Upper lobe of left lung (tissue), 4 donors: ENCODE measurements around the gene MRPL37.

Experiments
- EP300 ChIP-seq, 4 donors: sonication (generic); formaldehyde crosslinking; IDR thresholded peaks; one replicate each; pipeline ENCODE4 v1.5.1; 2017; ENCODE audit warnings: antibody characterized with exemption in 4 of 4, control low read depth in 2 of 4
- POLR2A ChIP-seq, 4 donors: fragments of 450-650 bp; IDR thresholded peaks; one replicate each; pipeline ENCODE4 v1.5.1; 2016 to 2017; ENCODE audit warnings: antibody characterized with exemption in 4 of 4, mild to moderate bottlenecking in 2 of 4
- POLR2AphosphoS5 ChIP-seq, 2 donors: sonication (generic); formaldehyde crosslinking; IDR thresholded peaks; one replicate each; pipeline ENCODE4 v1.5.1; 2017; ENCODE audit warnings: antibody characterized with exemption in 2 of 2
- TF ChIP-seq, protein P1 (sequence below), 6 experiments: fragments of 450-650 bp in 4 of 6; fragments of 200-600 bp in 2 of 6; sonication (generic) in 2 of 6; IDR thresholded peaks; one replicate each; pipeline ENCODE4 v1.5.1; 2016 to 2019; ENCODE audit warnings: antibody characterized with exemption in 6 of 6

DNA sequence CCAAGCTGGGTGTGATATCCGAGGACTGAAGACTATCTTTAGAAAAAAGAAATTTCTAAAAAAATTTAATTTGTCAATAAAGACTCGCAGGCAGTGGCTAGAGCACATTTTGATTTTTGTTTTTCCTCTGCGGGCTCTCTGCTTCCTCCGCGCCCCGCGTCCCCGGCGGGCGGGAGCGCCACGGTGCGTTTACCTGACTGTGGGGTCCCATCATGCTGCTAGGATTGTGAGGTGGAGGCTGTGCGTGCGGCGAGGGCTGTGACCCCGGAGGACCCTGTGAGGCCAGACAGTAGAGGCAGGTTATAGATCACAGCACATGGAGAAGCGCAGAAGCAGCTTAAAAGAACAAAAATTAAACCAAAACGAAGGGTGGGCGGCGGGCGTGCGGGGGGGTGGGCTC lies 57.9 kb downstream of the MRPL37 start:
- TF ChIP-seq POLR2AphosphoS5 (IDR thresholded peaks at IDR 0.05) (no peak), POLR2A (IDR thresholded peaks at IDR 0.05) (no peak), EP300 (IDR thresholded peaks at IDR 0.05) (no peak)
- TF ChIP-seq, protein P1, sequence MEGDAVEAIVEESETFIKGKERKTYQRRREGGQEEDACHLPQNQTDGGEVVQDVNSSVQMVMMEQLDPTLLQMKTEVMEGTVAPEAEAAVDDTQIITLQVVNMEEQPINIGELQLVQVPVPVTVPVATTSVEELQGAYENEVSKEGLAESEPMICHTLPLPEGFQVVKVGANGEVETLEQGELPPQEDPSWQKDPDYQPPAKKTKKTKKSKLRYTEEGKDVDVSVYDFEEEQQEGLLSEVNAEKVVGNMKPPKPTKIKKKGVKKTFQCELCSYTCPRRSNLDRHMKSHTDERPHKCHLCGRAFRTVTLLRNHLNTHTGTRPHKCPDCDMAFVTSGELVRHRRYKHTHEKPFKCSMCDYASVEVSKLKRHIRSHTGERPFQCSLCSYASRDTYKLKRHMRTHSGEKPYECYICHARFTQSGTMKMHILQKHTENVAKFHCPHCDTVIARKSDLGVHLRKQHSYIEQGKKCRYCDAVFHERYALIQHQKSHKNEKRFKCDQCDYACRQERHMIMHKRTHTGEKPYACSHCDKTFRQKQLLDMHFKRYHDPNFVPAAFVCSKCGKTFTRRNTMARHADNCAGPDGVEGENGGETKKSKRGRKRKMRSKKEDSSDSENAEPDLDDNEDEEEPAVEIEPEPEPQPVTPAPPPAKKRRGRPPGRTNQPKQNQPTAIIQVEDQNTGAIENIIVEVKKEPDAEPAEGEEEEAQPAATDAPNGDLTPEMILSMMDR (IDR thresholded peaks at IDR 0.05): no peak
